GM13976 (cell line): Measurements from ENCODE around the gene GALNT5.

Experiments
- DNase-seq: peaks from one replicate; pipeline ENCODE4 v3.0.0; 2012; ENCODE audit warnings: low spot score
- CTCF ChIP-seq: IDR thresholded peaks from 2 replicates; pipeline ENCODE4 v1.5.1; 2012; ENCODE audit warnings: borderline replicate concordance, mild to moderate bottlenecking; ENCODE audit not compliant: insufficient read depth; ENCODE audit errors: extremely low read depth, missing control alignments, control extremely low read depth
- in situ Hi-C: fragments of 300-500 bp; cut with MboI; formaldehyde crosslinking; loops from one replicate; pipeline ENCODE4 v1.12.0; 2022; ENCODE audit warnings: low sequenced_read_pairs, mixed read lengths, inconsistent platforms; ENCODE audit not compliant: unreplicated experiment

GALNT5 gene

GRCh38 chr2:157256626-157257025 lies 879 bp upstream of the GALNT5 start:
- TF ChIP-seq CTCF: no peak
- in situ Hi-C loops: no loop called here
- no peak for DNase-seq

DNA sequence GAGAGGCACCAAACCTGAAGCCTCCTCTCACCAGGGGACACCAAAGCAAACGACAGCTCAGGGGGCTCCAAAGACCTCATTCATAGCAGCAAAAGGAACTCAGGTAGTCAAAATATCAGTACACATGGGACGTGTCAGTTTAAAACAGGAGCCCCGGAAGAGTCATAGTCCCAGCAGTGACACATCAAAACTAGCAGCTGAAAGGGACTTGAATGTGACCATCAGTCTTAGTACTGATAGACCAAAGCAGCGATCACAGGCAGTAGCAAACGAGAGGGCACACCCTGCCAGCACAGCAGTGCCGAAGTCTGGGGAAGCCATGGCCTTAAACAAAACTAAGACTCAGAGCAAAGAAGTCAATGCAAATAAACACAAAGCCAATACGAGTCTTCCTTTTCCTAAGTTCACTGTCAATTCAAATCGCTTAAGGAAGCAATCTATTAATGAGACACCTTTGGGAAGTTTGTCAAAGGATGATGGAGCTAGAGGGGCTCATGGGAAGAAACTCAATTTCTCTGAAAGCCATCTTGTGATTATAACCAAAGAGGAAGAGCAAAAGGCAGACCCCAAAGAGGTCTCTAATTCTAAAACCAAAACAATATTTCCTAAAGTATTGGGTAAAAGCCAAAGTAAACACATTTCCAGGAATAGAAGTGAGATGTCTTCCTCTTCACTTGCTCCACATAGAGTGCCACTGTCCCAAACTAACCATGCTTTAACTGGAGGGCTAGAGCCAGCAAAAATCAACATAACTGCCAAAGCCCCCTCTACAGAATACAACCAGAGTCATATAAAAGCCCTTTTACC lies 1.2 kb downstream of the GALNT5 start:
- in situ Hi-C loops: no loop called here
- no peak for TF ChIP-seq CTCF
- no peak for DNase-seq

GRCh38 chr2:157259386-157259785 lies 1.9 kb downstream of the GALNT5 start:
- DNase-seq: no peak
- in situ Hi-C loops: no loop called here
- no peak for TF ChIP-seq CTCF

- DNase-seq: no peak
- no peak for TF ChIP-seq CTCF
- in situ Hi-C loops: no loop called here
Observed at GRCh38 chr2:157259960-157260359, 2.5 kb downstream of the GALNT5 start.

GRCh38 chr2:157260533-157261198 lies 3.2 kb downstream of the GALNT5 start:
- in situ Hi-C loops: no loop called here
- no peak for DNase-seq
- TF ChIP-seq CTCF: no peak

- no peak for TF ChIP-seq CTCF
- DNase-seq: peak; percentile 19
- in situ Hi-C loops: no loop called here
Observed at GRCh38 chr2:157261199-157261782, 3.8 kb downstream of the GALNT5 start.
